ENCODE results near the gene DCN. TPM values are rescaled to one million over a fixed set of nuclear protein-coding genes. Genes with fewer than 3 reads are reported as not detected.

The DCN gene
- total RNA-seq, 2 experiments from 2014 or later, result not detected

GRCh38 chr12:91171476-91171875 is 11.1 kb downstream of the DCN start:
- no peaks in the 10 kb centered on the region for H3K36me3 ChIP-seq (ENCODE audit: insufficient read depth, low read length)
- no peak overlapping the region for H3K27ac ChIP-seq (ENCODE audit: low read depth, low read length, poor library complexity, severe bottlenecking)
- no peak for TF ChIP-seq CTCF (conservative IDR thresholded peaks at IDR 0.05; ENCODE audit: low read length)
- POLR2A ChIA-PET, result interaction anchor here (0.5 kb wide), 1 partner anchor 1739 kb away, joined by 4 read pairs; no protein-coding TSS in a partner anchor
- DNase-seq (ENCODE audit: low spot score), result no peak
- no peak overlapping the region for H3K4me2 ChIP-seq (ENCODE audit: low read length)
- BruUV-seq (replicated peaks), result no TSS peak
- CTCF ChIA-PET (ENCODE audit: unreplicated experiment), result no interaction called here
- H3K4me3 ChIP-seq (ENCODE audit: low read depth, low read length, poor library complexity, severe bottlenecking), result no peak overlapping the region
- no peaks in the 10 kb centered on the region for H3K9me3 ChIP-seq (ENCODE audit: low read length)
- H3K9me2 ChIP-seq (ENCODE audit: insufficient read depth, low read length), result no peaks in the 10 kb centered on the region
- intact Hi-C loops (cut with micrococcal nuclease; ENCODE audit: unreplicated experiment), result loop anchor here (10.0 kb wide), 1 partner anchor 153 kb away; no protein-coding TSS in a partner anchor
- H4K20me1 ChIP-seq (ENCODE audit: insufficient read depth, low read length), result no peaks in the 10 kb centered on the region
- H2AFZ ChIP-seq (ENCODE audit: low read length), result no peak overlapping the region
- no peaks in the 10 kb centered on the region for H3K4me1 ChIP-seq (ENCODE audit: insufficient read depth, low read length, poor library complexity, severe bottlenecking)
- H3K79me2 ChIP-seq (ENCODE audit: insufficient read depth, low read depth, low read length), result no peaks in the 10 kb centered on the region

GRCh38 chr12:91163116-91163515 is 19.5 kb downstream of the DCN start:
- no peak overlapping the region for H3K27ac ChIP-seq (ENCODE audit: low read depth, low read length, poor library complexity, severe bottlenecking)
- H3K36me3 ChIP-seq (ENCODE audit: insufficient read depth, low read length), result no peaks in the 10 kb centered on the region
- no peak overlapping the region for H3K4me2 ChIP-seq (ENCODE audit: low read length)
- no TSS peak for BruUV-seq (replicated peaks)
- H3K4me1 ChIP-seq (ENCODE audit: insufficient read depth, low read length, poor library complexity, severe bottlenecking), result no peaks in the 10 kb centered on the region
- no peak for TF ChIP-seq EZH2phosphoT487 (IDR thresholded peaks at IDR 0.05; ENCODE audit: borderline replicate concordance, low read depth, low read length)
- no peak for TF ChIP-seq CTCF (conservative IDR thresholded peaks at IDR 0.05; ENCODE audit: low read length)
- intact Hi-C loops (cut with micrococcal nuclease; ENCODE audit: unreplicated experiment), result no loop called here
- H3K4me3 ChIP-seq (ENCODE audit: low read depth, low read length, poor library complexity, severe bottlenecking), result no peak overlapping the region
- no peaks in the 10 kb centered on the region for H4K20me1 ChIP-seq (ENCODE audit: insufficient read depth, low read length)
- POLR2A ChIA-PET, result no interaction called here
- H3K79me2 ChIP-seq (ENCODE audit: insufficient read depth, low read depth, low read length), result no peaks in the 10 kb centered on the region
- no peak for DNase-seq (ENCODE audit: low spot score)
- H3K9me2 ChIP-seq (ENCODE audit: insufficient read depth, low read length), result no peaks in the 10 kb centered on the region
- no peaks in the 10 kb centered on the region for H3K9me3 ChIP-seq (ENCODE audit: low read length)
- CTCF ChIA-PET (ENCODE audit: unreplicated experiment), result no interaction called here
- H2AFZ ChIP-seq (ENCODE audit: low read length), result no peak overlapping the region

DNA sequence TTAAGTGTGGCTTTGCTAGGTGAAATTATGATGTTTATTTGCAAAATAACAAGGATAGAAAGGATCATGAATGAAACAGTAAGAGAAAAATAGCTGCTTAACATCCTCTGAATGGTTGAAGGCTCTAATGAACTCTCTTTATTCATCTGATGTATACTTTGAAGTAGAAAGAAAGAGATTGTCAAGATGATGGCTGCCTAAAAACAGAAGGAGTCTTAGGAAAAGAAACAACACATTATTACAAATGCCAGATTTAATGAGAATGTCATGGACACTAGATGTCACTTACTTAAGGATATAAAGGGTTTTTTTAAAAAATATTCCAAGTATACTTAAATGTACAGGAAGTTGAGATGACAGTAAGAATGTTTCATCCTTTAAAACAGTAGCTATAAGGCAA is 21.6 kb downstream of the DCN start:
- Histone ChIP-seq H2AFZ (ENCODE audit: low read length) (no peak overlapping the region), H3K4me3 (ENCODE audit: low read depth, low read length, poor library complexity, severe bottlenecking) (no peak overlapping the region), H3K36me3 (ENCODE audit: insufficient read depth, low read length) (no peaks in the 10 kb centered on the region), H3K79me2 (ENCODE audit: insufficient read depth, low read depth, low read length) (no peaks in the 10 kb centered on the region), H3K9me3 (ENCODE audit: low read length) (no peaks in the 10 kb centered on the region), H3K27ac (ENCODE audit: low read depth, low read length, poor library complexity, severe bottlenecking) (no peak overlapping the region), H3K9me2 (ENCODE audit: insufficient read depth, low read length) (no peaks in the 10 kb centered on the region), H3K4me2 (ENCODE audit: low read length) (no peak overlapping the region), H3K4me1 (ENCODE audit: insufficient read depth, low read length, poor library complexity, severe bottlenecking) (no peaks in the 10 kb centered on the region), H4K20me1 (ENCODE audit: insufficient read depth, low read length) (no peaks in the 10 kb centered on the region)
- ChIA-PET CTCF (ENCODE audit: unreplicated experiment) (interaction anchor here (0.6 kb wide), 1 partner anchor 49 kb away, joined by 3 read pairs; no protein-coding TSS in a partner anchor), POLR2A (no interaction called here)
- no TSS peak for BruUV-seq (replicated peaks)
- intact Hi-C loops (cut with micrococcal nuclease; ENCODE audit: unreplicated experiment), result no loop called here
- no peak for DNase-seq (ENCODE audit: low spot score)
- TF ChIP-seq CTCF (conservative IDR thresholded peaks at IDR 0.05; ENCODE audit: low read length) (no peak), EZH2phosphoT487 (IDR thresholded peaks at IDR 0.05; ENCODE audit: borderline replicate concordance, low read depth, low read length) (no peak)

All from OCI-LY7 (cell line).